ENCODE data around the gene PCSK9.

PCSK9 gene

GRCh38 chr1:55059302-55060132 is 20.2 kb downstream of the PCSK9 start:
- no peak for DNase-seq (ENCODE audit: low spot score)

- no peak for DNase-seq (ENCODE audit: low spot score)
These were observed 21.0 kb downstream of the PCSK9 start for GRCh38 chr1:55060133-55060999.

GRCh38 chr1:55061000-55061705 is 21.8 kb downstream of the PCSK9 start:
- DNase-seq (ENCODE audit: low spot score): no peak

GRCh38 chr1:55061706-55062321 is 22.5 kb downstream of the PCSK9 start:
- DNase-seq (ENCODE audit: low spot score): no peak

- no peak for DNase-seq (ENCODE audit: low spot score)
These were observed 23.6 kb downstream of the PCSK9 start for GRCh38 chr1:55062801-55063576.

- DNase-seq (ENCODE audit: low spot score): no peak
These were observed 24.2 kb downstream of the PCSK9 start for GRCh38 chr1:55063577-55063942.

- no peak for DNase-seq (ENCODE audit: low spot score)
These were observed 24.8 kb downstream of the PCSK9 start for GRCh38 chr1:55064071-55064581.

GRCh38 chr1:55064861-55065263 is 25.5 kb downstream of the PCSK9 start:
- DNase-seq (ENCODE audit: low spot score): no peak

GRCh38 chr1:55065648-55066047 is 26.3 kb downstream of the PCSK9 start:
- no peak for DNase-seq (ENCODE audit: low spot score)

GRCh38 chr1:55067022-55067778 is 27.9 kb downstream of the PCSK9 start:
- no peak for DNase-seq (ENCODE audit: low spot score)

- DNase-seq (ENCODE audit: low spot score): no peak
These were observed 28.6 kb downstream of the PCSK9 start for GRCh38 chr1:55067914-55068313.

- no peak for DNase-seq (ENCODE audit: low spot score)
These were observed 29.3 kb downstream of the PCSK9 start for GRCh38 chr1:55068638-55069037.

- no peak for DNase-seq (ENCODE audit: low spot score)
These were observed 29.9 kb downstream of the PCSK9 start for GRCh38 chr1:55069280-55069679.

- no peak for DNase-seq (ENCODE audit: low spot score)
These were observed 31.2 kb downstream of the PCSK9 start for GRCh38 chr1:55070293-55071164.

GRCh38 chr1:55071477-55071876 is 32.1 kb downstream of the PCSK9 start:
- no peak for DNase-seq (ENCODE audit: low spot score)

GRCh38 chr1:55073187-55073916 is 34.0 kb downstream of the PCSK9 start:
- no peak for DNase-seq (ENCODE audit: low spot score)

GRCh38 chr1:55074455-55074854 is 35.1 kb downstream of the PCSK9 start:
- DNase-seq (ENCODE audit: low spot score): no peak

- DNase-seq (ENCODE audit: low spot score): no peak
These were observed 37.0 kb downstream of the PCSK9 start for GRCh38 chr1:55076356-55076755.

GRCh38 chr1:55078470-55078869 is 39.1 kb downstream of the PCSK9 start:
- no peak for DNase-seq (ENCODE audit: low spot score)

Data from CD4-positive, alpha-beta T cell treated with Interleukin-6 at 100 ng/mL for 8 hours (primary cell).